ENCODE measurements around the gene SLC39A2.

The SLC39A2 gene

GRCh38 chr14:21018781-21019180 is 19.7 kb downstream of the SLC39A2 start:
- no peaks in the 10 kb centered on the region for H3K36me3 ChIP-seq
- H3K4me1 ChIP-seq (ENCODE audit: control insufficient read depth in 1 of 2, insufficient read depth in 1 of 2, low read depth in 1 of 2, low read length in 1 of 2): peaks cover 0 to 5% of the 10 kb centered on the region in 2 experiments
- H3K27ac ChIP-seq: no peak overlapping the region
- H3K9me3 ChIP-seq: no peaks in the 10 kb centered on the region
- peaks cover 38% of the 10 kb centered on the region for H3K27me3 ChIP-seq
- TF ChIP-seq CTCF (IDR thresholded peaks at IDR 0.05): no peak
- H3K4me3 ChIP-seq (ENCODE audit: low read depth in 1 of 2, low read length in 1 of 2): no peak overlapping the region

GRCh38 chr14:21019366-21019765 is 20.3 kb downstream of the SLC39A2 start:
- no peaks in the 10 kb centered on the region for H3K36me3 ChIP-seq
- no peak overlapping the region for H3K4me3 ChIP-seq (ENCODE audit: low read depth in 1 of 2, low read length in 1 of 2)
- peaks cover 3 to 8% of the 10 kb centered on the region in 2 experiments for H3K4me1 ChIP-seq (ENCODE audit: control insufficient read depth in 1 of 2, insufficient read depth in 1 of 2, low read depth in 1 of 2, low read length in 1 of 2)
- no peaks in the 10 kb centered on the region for H3K9me3 ChIP-seq
- peaks cover 44% of the 10 kb centered on the region for H3K27me3 ChIP-seq
- no peak for TF ChIP-seq CTCF (IDR thresholded peaks at IDR 0.05)
- H3K27ac ChIP-seq: no peak overlapping the region

- Histone ChIP-seq H3K27ac (no peak overlapping the region), H3K36me3 (no peaks in the 10 kb centered on the region), H3K4me1 (ENCODE audit: control insufficient read depth in 1 of 2, insufficient read depth in 1 of 2, low read depth in 1 of 2, low read length in 1 of 2) (peaks cover 7 to 16% of the 10 kb centered on the region in 2 experiments), H3K4me3 (ENCODE audit: low read depth in 1 of 2, low read length in 1 of 2) (no peak overlapping the region), H3K9me3 (no peaks in the 10 kb centered on the region), H3K27me3 (peaks cover 61% of the 10 kb centered on the region)
- TF ChIP-seq CTCF (IDR thresholded peaks at IDR 0.05): no peak
These were observed 22.0 kb downstream of the SLC39A2 start for GRCh38 chr14:21020977-21021545.

- Histone ChIP-seq H3K4me1 (ENCODE audit: control insufficient read depth in 1 of 2, insufficient read depth in 1 of 2, low read depth in 1 of 2, low read length in 1 of 2) (peaks cover 7 to 16% of the 10 kb centered on the region in 2 experiments), H3K4me3 (ENCODE audit: low read depth in 1 of 2, low read length in 1 of 2) (no peak overlapping the region), H3K27me3 (peaks cover 77% of the 10 kb centered on the region), H3K27ac (no peak overlapping the region), H3K36me3 (no peaks in the 10 kb centered on the region), H3K9me3 (no peaks in the 10 kb centered on the region)
- TF ChIP-seq CTCF (IDR thresholded peaks at IDR 0.05): no peak
These were observed 23.6 kb downstream of the SLC39A2 start for GRCh38 chr14:21022686-21023085.

GRCh38 chr14:21023174-21023573 is 24.1 kb downstream of the SLC39A2 start:
- Histone ChIP-seq H3K9me3 (no peaks in the 10 kb centered on the region), H3K4me1 (ENCODE audit: control insufficient read depth in 1 of 2, insufficient read depth in 1 of 2, low read depth in 1 of 2, low read length in 1 of 2) (peaks cover 7 to 16% of the 10 kb centered on the region in 2 experiments), H3K36me3 (no peaks in the 10 kb centered on the region), H3K4me3 (ENCODE audit: low read depth in 1 of 2, low read length in 1 of 2) (no peak overlapping the region), H3K27ac (no peak overlapping the region), H3K27me3 (peaks cover 79% of the 10 kb centered on the region)
- no peak for TF ChIP-seq CTCF (IDR thresholded peaks at IDR 0.05)

All from neutrophil (primary cell).